ENCODE data around the gene TPTE2. TPM values are rescaled to one million over a fixed set of nuclear protein-coding genes. Genes with fewer than 3 reads are reported as not detected.
A peak's percentile ranks its signal among the peaks of the same experiment; 100 is the strongest.
"Not testable (repeated sequence)": the region's sequence is repeated elsewhere in the genome, so short reads cannot be mapped to it uniquely, and the experiment has no call there.

Gene TPTE2
- total RNA-seq (not detected), polyA plus RNA-seq (not detected)

DNA sequence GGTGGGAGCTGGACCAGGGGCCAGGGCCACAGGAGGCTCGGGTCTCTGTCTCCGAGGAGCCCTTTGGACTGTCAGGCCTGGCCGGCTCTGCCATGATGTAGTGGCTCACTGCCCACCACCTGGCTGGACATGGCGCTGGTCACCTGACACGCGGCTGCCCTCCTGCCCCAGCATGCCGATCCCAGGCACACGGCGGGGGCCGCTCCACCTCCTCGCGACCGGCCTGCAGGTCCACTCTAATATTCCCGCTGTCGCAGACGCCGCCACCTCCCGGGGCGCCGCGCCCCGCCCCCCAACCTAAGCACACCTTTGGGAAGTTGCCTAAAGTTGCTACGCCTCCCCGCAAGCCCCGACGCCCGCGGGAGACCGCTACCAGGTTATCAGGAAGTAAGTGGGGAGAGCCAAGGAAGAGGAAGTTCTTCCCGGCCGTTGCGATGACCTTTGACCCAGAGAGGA lies at the start of gene TPTE2:
TPTE2 (minus strand) TSS at position 406 of the 456 bp plus-strand sequence. CDS start 58,298 bp downstream, outside the sequence.
- DNase-seq; H3K27me3 Mint-ChIP-seq; H3K27ac Mint-ChIP-seq; H3K4me1 ChIP-seq (ENCODE audit: insufficient read depth, low read length); H3K27ac ChIP-seq (ENCODE audit: low read depth, low read length); CTCF ChIA-PET; H3K4me3 Mint-ChIP-seq; H3K4me3 ChIP-seq (ENCODE audit: low read length); H3K36me3 Mint-ChIP-seq; H3K27me3 ChIP-seq (ENCODE audit: insufficient read depth, low read length, poor library complexity, severe bottlenecking); H3K4me1 Mint-ChIP-seq; H3K36me3 ChIP-seq (ENCODE audit: insufficient read depth, low read length); POLR2A ChIA-PET; H3K9me3 ChIP-seq (ENCODE audit: low read length); H3K9me3 Mint-ChIP-seq: not testable (repeated sequence)

GRCh38 chr13:19607523-19608078 lies 46.3 kb upstream of the TPTE2 start:
- Mint-ChIP-seq H3K27ac (no peak overlapping the region), H3K9me3 (peaks cover 5 to 12% (median 10%) of the 10 kb centered on the region in 5 donors)
- CTCF ChIA-PET = no interaction called here

GRCh38 chr13:19606737-19607136 lies 45.4 kb upstream of the TPTE2 start:
- Histone ChIP-seq H3K4me3 (ENCODE audit: low read length) (no peak overlapping the region), H3K36me3 (ENCODE audit: insufficient read depth, low read length) (no peaks in the 10 kb centered on the region), H3K4me1 (ENCODE audit: insufficient read depth, low read length) (no peaks in the 10 kb centered on the region), H3K27ac (ENCODE audit: low read depth, low read length) (no peak overlapping the region), H3K27me3 (ENCODE audit: insufficient read depth, low read length, poor library complexity, severe bottlenecking) (peaks cover 3% of the 10 kb centered on the region), H3K9me3 (ENCODE audit: low read length) (no peaks in the 10 kb centered on the region)
- no peak for DNase-seq
- peaks cover 5 to 12% (median 10%) of the 10 kb centered on the region in 5 donors for H3K9me3 Mint-ChIP-seq
- no peak overlapping the region for H3K27ac Mint-ChIP-seq
- peaks cover 0 to 17% (median 2%) of the 10 kb centered on the region in 3 donors for H3K36me3 Mint-ChIP-seq
- H3K4me3 Mint-ChIP-seq = no peak overlapping the region
- ChIA-PET CTCF (no interaction called here), POLR2A (no interaction called here)
- H3K4me1 Mint-ChIP-seq = peaks cover 1 to 7% (median 4%) of the 10 kb centered on the region in 3 donors
- H3K27me3 Mint-ChIP-seq = peaks cover 35 to 48% of the 10 kb centered on the region in 2 donors

More at GRCh38 chr13:19607523-19608078, 46.3 kb upstream of the TPTE2 start:
- no peak overlapping the region for H3K27ac ChIP-seq (ENCODE audit: low read depth, low read length)
- H3K4me1 ChIP-seq (ENCODE audit: insufficient read depth, low read length) = no peaks in the 10 kb centered on the region
- Mint-ChIP-seq H3K36me3 (peaks cover 0 to 17% (median 2%) of the 10 kb centered on the region in 3 donors), H3K4me1 (peaks cover under 1 to 4% (median 3%) of the 10 kb centered on the region in 3 donors), H3K4me3 (no peak overlapping the region), H3K27me3 (peaks cover 33 to 44% of the 10 kb centered on the region in 2 donors)
- no peaks in the 10 kb centered on the region for H3K9me3 ChIP-seq (ENCODE audit: low read length)
- peaks cover under 1% of the 10 kb centered on the region for H3K27me3 ChIP-seq (ENCODE audit: insufficient read depth, low read length, poor library complexity, severe bottlenecking)
- POLR2A ChIA-PET = no interaction called here
- no peak for DNase-seq
- no peaks in the 10 kb centered on the region for H3K36me3 ChIP-seq (ENCODE audit: insufficient read depth, low read length)
- H3K4me3 ChIP-seq (ENCODE audit: low read length) = no peak overlapping the region

GRCh38 chr13:19606152-19606551 lies 44.8 kb upstream of the TPTE2 start:
- H3K9me3 ChIP-seq (ENCODE audit: low read length) = no peaks in the 10 kb centered on the region
- H3K36me3 Mint-ChIP-seq = peaks cover 0 to 17% (median 2%) of the 10 kb centered on the region in 3 donors
- CTCF ChIA-PET = no interaction called here
- no peak for DNase-seq
- peaks cover 1 to 7% (median 4%) of the 10 kb centered on the region in 3 donors for H3K4me1 Mint-ChIP-seq
- no peak overlapping the region for H3K27ac Mint-ChIP-seq
- H3K9me3 Mint-ChIP-seq = peaks cover 5 to 12% (median 10%) of the 10 kb centered on the region in 5 donors
- H3K27ac ChIP-seq (ENCODE audit: low read depth, low read length) = no peak overlapping the region
- no peaks in the 10 kb centered on the region for H3K36me3 ChIP-seq (ENCODE audit: insufficient read depth, low read length)
- H3K27me3 Mint-ChIP-seq = peaks cover 39 to 49% of the 10 kb centered on the region in 2 donors
- H3K4me1 ChIP-seq (ENCODE audit: insufficient read depth, low read length) = no peaks in the 10 kb centered on the region
- POLR2A ChIA-PET = no interaction called here
- peaks cover 3% of the 10 kb centered on the region for H3K27me3 ChIP-seq (ENCODE audit: insufficient read depth, low read length, poor library complexity, severe bottlenecking)
- H3K4me3 Mint-ChIP-seq = no peak overlapping the region
- no peak overlapping the region for H3K4me3 ChIP-seq (ENCODE audit: low read length)

DNA sequence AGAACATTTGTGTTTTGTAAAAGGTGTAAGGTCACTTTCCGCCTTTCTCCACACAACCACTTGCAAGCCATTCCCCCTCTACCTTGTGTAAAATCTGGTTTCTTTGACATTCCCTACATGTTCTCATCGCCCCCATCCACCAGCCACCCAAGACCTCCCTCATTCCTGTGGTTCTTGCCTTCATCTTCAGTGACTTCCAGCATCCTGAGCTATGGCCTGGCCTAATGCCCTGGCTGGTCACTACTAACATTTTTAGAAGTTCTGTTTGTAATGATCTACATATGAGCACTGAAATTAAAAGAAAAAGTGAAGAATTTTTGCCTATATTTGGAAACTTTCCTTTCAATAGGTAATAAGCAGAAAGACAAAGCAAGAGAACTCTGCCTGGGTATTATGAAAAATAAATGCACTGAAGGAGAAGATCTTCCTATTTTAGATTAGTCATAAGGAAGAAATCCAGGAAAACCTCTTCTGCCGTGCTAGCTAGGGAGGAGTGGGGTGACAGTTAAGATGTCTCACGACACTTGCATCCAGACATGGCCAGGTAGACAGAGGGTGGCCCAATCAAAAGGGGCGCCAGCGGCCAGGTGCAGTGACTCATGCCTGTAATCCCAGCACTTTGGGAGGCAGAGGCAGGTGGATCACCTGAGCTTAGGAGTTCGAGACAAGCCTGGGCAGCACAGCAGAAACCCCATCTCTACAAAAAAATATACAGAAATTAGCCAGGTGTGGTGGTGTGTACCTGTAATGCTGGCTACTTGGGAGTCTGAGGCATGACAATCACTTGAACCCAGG lies 44.0 kb upstream of the TPTE2 start:
- DNase-seq = no peak
- H3K27ac ChIP-seq (ENCODE audit: low read depth, low read length) = no peak overlapping the region
- peaks cover 5 to 12% (median 10%) of the 10 kb centered on the region in 5 donors for H3K9me3 Mint-ChIP-seq
- H3K4me3 ChIP-seq (ENCODE audit: low read length) = no peak overlapping the region
- peaks cover 46 to 53% of the 10 kb centered on the region in 2 donors for H3K27me3 Mint-ChIP-seq
- no peaks in the 10 kb centered on the region for H3K36me3 ChIP-seq (ENCODE audit: insufficient read depth, low read length)
- H3K27me3 ChIP-seq (ENCODE audit: insufficient read depth, low read length, poor library complexity, severe bottlenecking) = peaks cover 3% of the 10 kb centered on the region
- ChIA-PET CTCF (no interaction called here), POLR2A (no interaction called here)
- no peak overlapping the region for H3K27ac Mint-ChIP-seq
- no peaks in the 10 kb centered on the region for H3K9me3 ChIP-seq (ENCODE audit: low read length)
- H3K4me1 Mint-ChIP-seq = peaks cover 1 to 7% (median 4%) of the 10 kb centered on the region in 3 donors
- peak overlapping the region in 1 of 7 donors; percentile 13 for H3K4me3 Mint-ChIP-seq
- peaks cover 0 to 17% (median 2%) of the 10 kb centered on the region in 3 donors for H3K36me3 Mint-ChIP-seq
- no peaks in the 10 kb centered on the region for H3K4me1 ChIP-seq (ENCODE audit: insufficient read depth, low read length)

GRCh38 chr13:19604306-19604705 lies 43.0 kb upstream of the TPTE2 start:
- Mint-ChIP-seq H3K4me3 (peak overlapping the region in 1 of 7 donors; percentile 44), H3K4me1 (peaks cover 1 to 7% (median 4%) of the 10 kb centered on the region in 3 donors), H3K27me3 (peaks cover 54 to 60% of the 10 kb centered on the region in 2 donors), H3K27ac (no peak overlapping the region), H3K36me3 (peaks cover 0 to 17% (median 2%) of the 10 kb centered on the region in 3 donors), H3K9me3 (peaks cover 5 to 12% (median 10%) of the 10 kb centered on the region in 5 donors)
- peaks cover 3% of the 10 kb centered on the region for H3K27me3 ChIP-seq (ENCODE audit: insufficient read depth, low read length, poor library complexity, severe bottlenecking)
- CTCF ChIA-PET = no interaction called here
- POLR2A ChIA-PET = no interaction called here
- no peak overlapping the region for H3K27ac ChIP-seq (ENCODE audit: low read depth, low read length)
- H3K36me3 ChIP-seq (ENCODE audit: insufficient read depth, low read length) = no peaks in the 10 kb centered on the region
- no peak for DNase-seq
- H3K4me1 ChIP-seq (ENCODE audit: insufficient read depth, low read length) = no peaks in the 10 kb centered on the region
- H3K4me3 ChIP-seq (ENCODE audit: low read length) = no peak overlapping the region
- H3K9me3 ChIP-seq (ENCODE audit: low read length) = no peaks in the 10 kb centered on the region

- peaks cover 5 to 12% (median 10%) of the 10 kb centered on the region in 5 donors for H3K9me3 Mint-ChIP-seq
- Histone ChIP-seq H3K36me3 (ENCODE audit: insufficient read depth, low read length) (no peaks in the 10 kb centered on the region), H3K9me3 (ENCODE audit: low read length) (no peaks in the 10 kb centered on the region), H3K4me3 (ENCODE audit: low read length) (no peak overlapping the region), H3K27ac (ENCODE audit: low read depth, low read length) (no peak overlapping the region), H3K27me3 (ENCODE audit: insufficient read depth, low read length, poor library complexity, severe bottlenecking) (peaks cover 3% of the 10 kb centered on the region), H3K4me1 (ENCODE audit: insufficient read depth, low read length) (no peaks in the 10 kb centered on the region)
- H3K27me3 Mint-ChIP-seq = peaks cover 64 to 69% of the 10 kb centered on the region in 2 donors
- H3K36me3 Mint-ChIP-seq = peaks cover 0 to 27% (median 2%) of the 10 kb centered on the region in 3 donors
- DNase-seq = peak in 3 of 5 donors; percentile 1 to 21 (median 18)
- ChIA-PET CTCF (no interaction called here), POLR2A (no interaction called here)
- peaks cover 1 to 7% (median 4%) of the 10 kb centered on the region in 3 donors for H3K4me1 Mint-ChIP-seq
- peak overlapping the region; percentile 16 to 84 (median 51) for H3K4me3 Mint-ChIP-seq
- no peak overlapping the region for H3K27ac Mint-ChIP-seq
Observed at GRCh38 chr13:19601749-19602725, 40.7 kb upstream of the TPTE2 start.
